Osteoblast (primary cell): ENCODE data around the gene CREB3L4. TPM values are rescaled to one million over a fixed set of nuclear protein-coding genes. Genes with fewer than 3 reads are reported as not detected.

Source experiments
- DNase-seq: peaks from one replicate; pipeline ENCODE4 v3.0.0; 2011; ENCODE audit warnings: low spot score, mixed read lengths; ENCODE audit not compliant: insufficient read length; ENCODE audit errors: missing footprints
- H2AFZ ChIP-seq: 2 replicates; pipeline ENCODE4 v1.6.0; 2011; ENCODE audit warnings: mild to moderate bottlenecking, low read length
- H3K27ac ChIP-seq: 2 replicates; pipeline ENCODE4 v1.5.1; 2011; ENCODE audit warnings: mild to moderate bottlenecking, low read depth, low read length, moderate library complexity
- H3K27me3 ChIP-seq: 2 replicates; pipeline ENCODE4 v1.6.0; 2012; ENCODE audit warnings: mild to moderate bottlenecking, control low read depth, inconsistent platforms, low read length, moderate library complexity; ENCODE audit not compliant: insufficient read depth
- H3K36me3 ChIP-seq: 2 replicates; pipeline ENCODE4 v1.5.1; 2011; ENCODE audit warnings: mild to moderate bottlenecking, low read length, control low read depth, moderate library complexity; ENCODE audit not compliant: insufficient read depth
- H3K4me1 ChIP-seq: 2 replicates; pipeline ENCODE4 v1.5.1; 2011; ENCODE audit warnings: mild to moderate bottlenecking, low read length, control low read depth, moderate library complexity; ENCODE audit not compliant: insufficient read depth
- H3K4me2 ChIP-seq: 2 replicates; pipeline ENCODE4 v1.6.0; 2011; ENCODE audit warnings: mild to moderate bottlenecking, low read length; ENCODE audit not compliant: insufficient read depth
- H3K4me3 ChIP-seq: fragments of 200-600 bp; sonication (generic); 3 replicates; pipeline ENCODE4 v1.5.1; 2012; ENCODE audit warnings: mild to moderate bottlenecking, low read length, inconsistent platforms; ENCODE audit not compliant: insufficient read depth
- H3K79me2 ChIP-seq: 2 replicates; pipeline ENCODE4 v1.6.0; 2012; ENCODE audit warnings: mild to moderate bottlenecking, low read length, control low read depth, inconsistent platforms; ENCODE audit not compliant: insufficient read depth
- H3K9me3 ChIP-seq: 2 replicates; pipeline ENCODE4 v1.5.1; 2011; ENCODE audit warnings: low read depth, low read length, control low read depth
- H4K20me1 ChIP-seq: 2 replicates; pipeline ENCODE4 v1.6.0; 2012; ENCODE audit warnings: mild to moderate bottlenecking, low read length, control low read depth; ENCODE audit not compliant: insufficient read depth
- total RNA-seq: library from RNA; depleted of rRNA; stranded (reverse); fragments of >200 nt; gene quantifications from 2 replicates; pipeline ENCODE4 v1.2.3, GENCODE V29; 2012
- TF ChIP-seq, protein P1 (sequence below): IDR thresholded peaks from 2 replicates; pipeline ENCODE4 v1.5.1; 2011; ENCODE audit warnings: mild to moderate bottlenecking, low read depth, low read length, moderate library complexity; ENCODE audit errors: extremely low read depth

Gene CREB3L4
- total RNA-seq, 1 donor, result 7.2 TPM

- TF ChIP-seq, protein P1, sequence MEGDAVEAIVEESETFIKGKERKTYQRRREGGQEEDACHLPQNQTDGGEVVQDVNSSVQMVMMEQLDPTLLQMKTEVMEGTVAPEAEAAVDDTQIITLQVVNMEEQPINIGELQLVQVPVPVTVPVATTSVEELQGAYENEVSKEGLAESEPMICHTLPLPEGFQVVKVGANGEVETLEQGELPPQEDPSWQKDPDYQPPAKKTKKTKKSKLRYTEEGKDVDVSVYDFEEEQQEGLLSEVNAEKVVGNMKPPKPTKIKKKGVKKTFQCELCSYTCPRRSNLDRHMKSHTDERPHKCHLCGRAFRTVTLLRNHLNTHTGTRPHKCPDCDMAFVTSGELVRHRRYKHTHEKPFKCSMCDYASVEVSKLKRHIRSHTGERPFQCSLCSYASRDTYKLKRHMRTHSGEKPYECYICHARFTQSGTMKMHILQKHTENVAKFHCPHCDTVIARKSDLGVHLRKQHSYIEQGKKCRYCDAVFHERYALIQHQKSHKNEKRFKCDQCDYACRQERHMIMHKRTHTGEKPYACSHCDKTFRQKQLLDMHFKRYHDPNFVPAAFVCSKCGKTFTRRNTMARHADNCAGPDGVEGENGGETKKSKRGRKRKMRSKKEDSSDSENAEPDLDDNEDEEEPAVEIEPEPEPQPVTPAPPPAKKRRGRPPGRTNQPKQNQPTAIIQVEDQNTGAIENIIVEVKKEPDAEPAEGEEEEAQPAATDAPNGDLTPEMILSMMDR, result no peak
- peak; percentile 41 for DNase-seq
- Histone ChIP-seq H3K27me3 (no peaks in the 10 kb centered on the region), H3K79me2 (no peaks in the 10 kb centered on the region), H3K4me2 (no peak overlapping the region), H3K4me1 (peaks cover 12% of the 10 kb centered on the region), H2AFZ (no peak overlapping the region), H4K20me1 (no peaks in the 10 kb centered on the region), H3K4me3 (no peak overlapping the region), H3K27ac (no peak overlapping the region), H3K36me3 (peaks cover 23% of the 10 kb centered on the region), H3K9me3 (no peaks in the 10 kb centered on the region)
These were observed 37.4 kb upstream of the CREB3L4 start for GRCh38 chr1:153929981-153930948.

DNA sequence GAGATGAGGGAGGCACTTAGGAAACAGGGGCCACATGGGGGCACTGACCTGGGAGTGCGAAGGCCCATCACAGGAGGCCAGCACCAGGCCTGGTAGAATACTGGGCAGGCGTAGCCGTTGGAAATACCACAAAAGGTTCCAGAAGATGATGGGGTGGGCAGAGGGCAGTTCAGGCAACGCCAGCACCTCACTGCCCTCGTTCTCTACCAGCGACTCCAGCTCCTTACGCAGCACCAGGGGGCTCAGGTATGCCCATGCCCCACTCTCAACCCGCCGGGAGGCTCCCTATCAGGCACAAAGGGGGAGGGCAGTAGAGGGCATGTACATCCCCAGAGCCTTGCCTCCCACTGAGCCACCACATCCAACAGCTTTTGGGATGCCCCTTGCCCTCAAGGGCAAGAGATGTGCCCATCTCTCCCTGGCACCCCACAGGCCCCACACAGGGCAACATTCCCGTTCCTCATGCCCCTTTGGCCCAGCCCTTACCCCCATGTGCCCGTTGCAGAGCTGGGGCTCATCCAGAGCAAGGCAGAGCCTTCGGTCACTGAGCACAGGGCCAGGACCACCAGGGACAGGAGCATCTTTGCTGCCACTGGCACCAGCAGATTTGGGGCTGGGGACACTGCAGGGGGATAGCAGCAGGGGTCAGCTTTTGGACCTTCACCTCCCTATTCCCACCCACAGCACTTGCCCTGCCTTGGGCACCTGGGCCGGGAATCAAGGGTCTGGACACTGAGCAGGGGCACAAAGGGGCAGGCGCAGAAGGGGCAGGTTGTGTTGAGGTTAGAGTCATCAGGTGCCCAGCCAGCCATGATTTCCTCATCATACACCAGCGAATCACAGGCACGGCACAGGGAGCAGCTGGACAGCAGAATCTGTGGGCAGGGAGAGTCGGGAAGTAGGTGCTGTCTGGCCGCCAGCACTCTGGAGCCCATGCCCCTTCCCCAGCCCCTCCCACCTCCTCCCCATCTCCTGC, 35.3 kb upstream of the CREB3L4 start:
- no peak overlapping the region for H2AFZ ChIP-seq
- H3K27me3 ChIP-seq, result no peaks in the 10 kb centered on the region
- TF ChIP-seq, protein P1, result no peak
- no peak overlapping the region for H3K4me2 ChIP-seq
- DNase-seq, result peak; percentile 66
- H3K79me2 ChIP-seq, result no peaks in the 10 kb centered on the region
- H3K4me1 ChIP-seq, result peaks cover 12% of the 10 kb centered on the region
- peaks cover 43% of the 10 kb centered on the region for H3K36me3 ChIP-seq
- no peaks in the 10 kb centered on the region for H4K20me1 ChIP-seq
- no peak overlapping the region for H3K4me3 ChIP-seq
- H3K27ac ChIP-seq, result no peak overlapping the region
- no peaks in the 10 kb centered on the region for H3K9me3 ChIP-seq

GRCh38 chr1:153933430-153933829, 34.3 kb upstream of the CREB3L4 start:
- Histone ChIP-seq H3K4me3 (no peak overlapping the region), H3K4me2 (no peak overlapping the region), H2AFZ (no peak overlapping the region), H3K27ac (no peak overlapping the region), H3K27me3 (no peaks in the 10 kb centered on the region), H3K9me3 (no peaks in the 10 kb centered on the region), H3K36me3 (peaks cover 48% of the 10 kb centered on the region), H3K79me2 (no peaks in the 10 kb centered on the region), H4K20me1 (no peaks in the 10 kb centered on the region), H3K4me1 (peaks cover 9% of the 10 kb centered on the region)
- peak; percentile 52 for DNase-seq
- TF ChIP-seq, protein P1, result no peak
